Epidermal melanocyte (primary cell): ENCODE results near the gene DAPK1.

ENCODE experiments used
- DNase-seq: peaks from one replicate; pipeline ENCODE4 v3.0.0; 2011; ENCODE audit warnings: low spot score; ENCODE audit not compliant: insufficient read length

Gene DAPK1

GRCh38 chr9:87708546-87708945, 210.9 kb downstream of the DAPK1 start:
- no peak for DNase-seq

- DNase-seq = no peak
Observed at GRCh38 chr9:87708986-87709728, 211.5 kb downstream of the DAPK1 start.

- DNase-seq = no peak
Observed at GRCh38 chr9:87710443-87710842, 212.8 kb downstream of the DAPK1 start.

GRCh38 chr9:87711857-87712800, 214.5 kb downstream of the DAPK1 start:
- peak; percentile 36 for DNase-seq

GRCh38 chr9:87712801-87713277, 215.2 kb downstream of the DAPK1 start:
- no peak for DNase-seq

GRCh38 chr9:87713278-87713987, 215.8 kb downstream of the DAPK1 start:
- DNase-seq = peak; percentile 70

GRCh38 chr9:87713988-87714330, 216.3 kb downstream of the DAPK1 start:
- no peak for DNase-seq

GRCh38 chr9:87714819-87715218, 217.2 kb downstream of the DAPK1 start:
- no peak for DNase-seq

- no peak for DNase-seq
Observed at GRCh38 chr9:87716141-87716540, 218.5 kb downstream of the DAPK1 start.

GRCh38 chr9:87717456-87717855, 219.8 kb downstream of the DAPK1 start:
- no peak for DNase-seq

- DNase-seq = no peak
Observed at GRCh38 chr9:87718231-87718630, 220.6 kb downstream of the DAPK1 start.

GRCh38 chr9:87718852-87719612, 221.4 kb downstream of the DAPK1 start:
- no peak for DNase-seq

GRCh38 chr9:87720173-87720572, 222.5 kb downstream of the DAPK1 start:
- no peak for DNase-seq

- DNase-seq = no peak
Observed at GRCh38 chr9:87722393-87723088, 224.9 kb downstream of the DAPK1 start.

- no peak for DNase-seq
Observed at GRCh38 chr9:87725356-87725899, 227.8 kb downstream of the DAPK1 start.

GRCh38 chr9:87725900-87726709, 228.4 kb downstream of the DAPK1 start, which contains the start of gene CTSL:
CTSL (plus strand) TSS chr9:87726119; CDS start chr9:87727604, 1,485 bp downstream.
- peak; percentile 69 for DNase-seq

- no peak for DNase-seq
Observed at GRCh38 chr9:87729246-87729645, 231.6 kb downstream of the DAPK1 start.

GRCh38 chr9:87731321-87731720, 233.7 kb downstream of the DAPK1 start:
- DNase-seq = no peak

- DNase-seq = no peak
Observed at GRCh38 chr9:87732344-87732743, 234.7 kb downstream of the DAPK1 start.
